GM12878 (cell line): Measurements from ENCODE around the gene UROC1. TPM values are rescaled to one million over a fixed set of nuclear protein-coding genes. Genes with fewer than 3 reads are reported as not detected.

Experiments used
- ATAC-seq: fragments of 200-7000 bp; cut with Tn5 transposase; 3 replicates; pipeline ENCODE4 v1.9.1; 2020; ENCODE audit warnings: mild to moderate bottlenecking, moderate library complexity
- BruUV-seq: library from RNA; stranded (reverse); fragments of 400-500 nt; replicated peaks from 2 replicates; lab custom pipeline; 2021; lab: Mats Ljungman, UMichigan
- CTCF ChIA-PET: fragments of 300-600 bp; sonication (Branson Sonifier 250); formaldehyde crosslinking; extraction: SDS; loops from one replicate; lab custom pipeline; 2021; ENCODE audit warnings: inconsistent platforms; lab: Yijun Ruan, JAX
- POLR2A ChIA-PET: fragments of 350-600 bp; formaldehyde crosslinking; extraction: SDS; loops from one replicate; lab custom pipeline; 2021; ENCODE audit warnings: inconsistent platforms; lab: Charles Lee
- RAD21 ChIA-PET: fragments of 300-600 bp; sonication (Branson Sonifier 250); formaldehyde crosslinking; loops from one replicate; lab custom pipeline; 2023; ENCODE audit warnings: antibody characterized with exemption; ENCODE audit not compliant: unreplicated experiment; lab: Charles Lee
- SMC1A ChIA-PET: fragments of 300-600 bp; sonication (Branson Sonifier 250); formaldehyde crosslinking; loops from one replicate; lab custom pipeline; 2023; ENCODE audit not compliant: unreplicated experiment, uncharacterized antibody; lab: Charles Lee
- DNase-seq: peaks from one replicate; pipeline ENCODE4 v3.0.0-alpha.2; 2011; ENCODE audit warnings: low read depth, low spot score
- FAIRE-seq: peaks from 3 replicates; lab custom pipeline; 2011; peaks lifted over from hg19 to GRCh38; lab: Jason Lieb, UNC
- H2AFZ ChIP-seq: 2 replicates; pipeline ENCODE4 v1.6.0; 2011; ENCODE audit warnings: low read depth, low read length, control low read depth; ENCODE audit not compliant: control insufficient read depth
- H3K27ac ChIP-seq: 2 replicates; pipeline ENCODE4 v1.5.1; 2011; ENCODE audit warnings: control low read depth; ENCODE audit not compliant: control insufficient read depth, insufficient read depth
- H3K27me3 ChIP-seq, 2 experiments: replicated peaks in 1 of 2; 2 replicates each; pipeline versions ENCODE4 v1.6.0 to v1.6.1; 2011; ENCODE audit warnings: low read length in 1 of 2; ENCODE audit not compliant: control insufficient read depth in 2 of 2, insufficient read depth in 2 of 2
- H3K36me3 ChIP-seq, 2 experiments: 2 replicates each; pipeline ENCODE4 v1.5.1; 2011; ENCODE audit warnings: low read length in 1 of 2; ENCODE audit not compliant: control insufficient read depth in 2 of 2, insufficient read depth in 2 of 2
- H3K4me1 ChIP-seq: 2 replicates; pipeline ENCODE4 v1.6.1; 2011; ENCODE audit warnings: mild to moderate bottlenecking, low read length, moderate library complexity, mixed read lengths; ENCODE audit not compliant: control insufficient read depth, insufficient read depth
- H3K4me2 ChIP-seq: 2 replicates; pipeline ENCODE4 v1.6.0; 2011; ENCODE audit warnings: control low read depth; ENCODE audit not compliant: control insufficient read depth, insufficient read depth
- H3K4me3 ChIP-seq: fragments of 200-600 bp; sonication (generic); 2 replicates; pipeline ENCODE4 v1.5.1; 2016
- H3K79me2 ChIP-seq: 2 replicates; pipeline ENCODE4 v1.6.0; 2011; ENCODE audit warnings: low read length; ENCODE audit not compliant: control insufficient read depth, insufficient read depth
- H3K9ac ChIP-seq: 2 replicates; pipeline ENCODE4 v1.8.0; 2011; ENCODE audit warnings: low read length, control low read depth, mixed read lengths; ENCODE audit not compliant: control insufficient read depth, insufficient read depth
- H3K9me3 ChIP-seq: replicated peaks from 3 replicates; pipeline ENCODE4 v1.5.1; 2011; ENCODE audit warnings: mild to moderate bottlenecking, low read length; ENCODE audit not compliant: control insufficient read depth, insufficient read depth
- H4K20me1 ChIP-seq: 2 replicates; pipeline ENCODE4 v1.6.0; 2011; ENCODE audit not compliant: control insufficient read depth, insufficient read depth
- BMI1 ChIP-seq: fragments of 450-650 bp; IDR thresholded peaks from 2 replicates; pipeline ENCODE4 v1.6.1; 2016; ENCODE audit warnings: mild to moderate bottlenecking, moderate library complexity, borderline replicate concordance
- CBX5 ChIP-seq: sonication (generic); IDR thresholded peaks from 2 replicates; pipeline ENCODE4 v1.6.1; 2016; ENCODE audit warnings: low read depth, moderate library complexity, mild to moderate bottlenecking, inconsistent platforms
- CREB1 ChIP-seq: IDR thresholded peaks from 2 replicates; pipeline ENCODE4 v1.6.1; 2012; ENCODE audit warnings: low read depth, mild to moderate bottlenecking, inconsistent platforms
- ETV6 ChIP-seq, 2 experiments: fragments of 450-650 bp in 1 of 2; IDR thresholded peaks in 1 of 2; conservative IDR thresholded peaks in 1 of 2; 2 replicates each; pipeline ENCODE4 v1.6.1; 2014; ENCODE audit warnings: antibody characterized with exemption in 1 of 2, borderline replicate concordance in 1 of 2, low read depth in 1 of 2, mild to moderate bottlenecking in 1 of 2, moderate library complexity in 1 of 2
- HDAC6 ChIP-seq: fragments of 200-600 bp; sonication (generic); IDR thresholded peaks from one replicate; pipeline ENCODE4 v1.8.0; 2017; ENCODE audit warnings: antibody characterized with exemption; ENCODE audit not compliant: unreplicated experiment
- JUND ChIP-seq: IDR thresholded peaks from 2 replicates; pipeline ENCODE4 v1.6.1; 2012; ENCODE audit warnings: low read depth, mild to moderate bottlenecking, low read length, improper control_type of control experiment, moderate library complexity
- NFYA ChIP-seq: IDR thresholded peaks from 2 replicates; pipeline ENCODE4 v1.6.1; 2011; ENCODE audit warnings: low read depth, mild to moderate bottlenecking, low read length, improper control_type of control experiment, borderline replicate concordance
- NFYB ChIP-seq: IDR thresholded peaks from 2 replicates; pipeline ENCODE4 v1.6.1; 2011; ENCODE audit warnings: low read depth, mild to moderate bottlenecking, low read length, improper control_type of control experiment, moderate library complexity; ENCODE audit not compliant: insufficient read depth
- NR2F1 ChIP-seq: fragments of 450-650 bp; conservative IDR thresholded peaks from 2 replicates; pipeline ENCODE4 v1.6.1; 2017; ENCODE audit warnings: mild to moderate bottlenecking
- POU2F2 ChIP-seq: IDR thresholded peaks from 3 replicates; pipeline ENCODE4 v1.6.1; 2011; ENCODE audit warnings: low read depth, mild to moderate bottlenecking, low read length, borderline replicate concordance
- RCOR1 ChIP-seq: conservative IDR thresholded peaks from 2 replicates; pipeline ENCODE4 v1.6.1; 2012; ENCODE audit warnings: low read depth, low read length, improper control_type of control experiment
- ZNF24 ChIP-seq: fragments of 450-650 bp; IDR thresholded peaks from 2 replicates; pipeline ENCODE4 v1.6.1; 2017; ENCODE audit warnings: antibody characterized with exemption, mild to moderate bottlenecking
- WGBS: methylation state at CpG from one replicate; pipeline ENCODE4 v1.1.6; 2016; ENCODE audit warnings: low lambda C conversion rate; ENCODE audit not compliant: insufficient replicate concordance, insufficient coverage; ENCODE audit errors: missing lambda C conversion rate; 5-methylcytosine and 5-hydroxymethylcytosine counted together
- in situ Hi-C: fragments of 300-500 bp; cut with MboI; formaldehyde crosslinking; loops from 9 replicates; pipeline ENCODE4 v1.14.3; 2018; ENCODE audit warnings: mixed read lengths
- intact Hi-C: fragments of 100-400 bp; cut with micrococcal nuclease; formaldehyde crosslinking; loops from one replicate; pipeline ENCODE4 v1.14.2; 2022; ENCODE audit not compliant: unreplicated experiment
- polyA plus RNA-seq, 11 experiments: library from polyadenylated mRNA; depleted of rRNA in 4 of 11; unstranded in 6 of 11; stranded (reverse) in 5 of 11; fragments of >200 nt; fragmentation: Nextera tagmentation in 4 of 11; fragmentation: Illumina TruSeq in 1 of 11; extraction: Ambion mirVana in 4 of 11; extraction: Trizol in 1 of 11; gene quantifications; 1 replicate in 1 of 11; 2 replicates in 10 of 11; pipeline versions ENCODE4 v1.2.1 to v1.2.3, GENCODE V29; 2011 to 2016; ENCODE audit warnings: inconsistent platforms in 2 of 11, missing spikeins in 2 of 11, low read depth in 1 of 11
- total RNA-seq, 4 experiments: library from RNA; depleted of rRNA in 3 of 4; stranded (reverse); fragments of >200 nt in 3 of 4; fragmentation: Illumina TruSeq in 1 of 4; extraction: Trizol in 1 of 4; gene quantifications; 2 replicates each; pipeline versions ENCODE4 v1.2.1 to v1.2.3, GENCODE V29; 2013 to 2021
- TF ChIP-seq, protein P1 (sequence below): fragments of 150-350 bp; IDR thresholded peaks from 2 replicates; pipeline ENCODE4 v1.6.1; 2016; ENCODE audit warnings: low read depth, low read length

Gene UROC1
- total and polyA plus RNA-seq, 10 of the 15 experiments (the other 5 are each of a cell fraction or from before 2014, with no cell fraction given), result 0.04 TPM; not detected in 9

DNA sequence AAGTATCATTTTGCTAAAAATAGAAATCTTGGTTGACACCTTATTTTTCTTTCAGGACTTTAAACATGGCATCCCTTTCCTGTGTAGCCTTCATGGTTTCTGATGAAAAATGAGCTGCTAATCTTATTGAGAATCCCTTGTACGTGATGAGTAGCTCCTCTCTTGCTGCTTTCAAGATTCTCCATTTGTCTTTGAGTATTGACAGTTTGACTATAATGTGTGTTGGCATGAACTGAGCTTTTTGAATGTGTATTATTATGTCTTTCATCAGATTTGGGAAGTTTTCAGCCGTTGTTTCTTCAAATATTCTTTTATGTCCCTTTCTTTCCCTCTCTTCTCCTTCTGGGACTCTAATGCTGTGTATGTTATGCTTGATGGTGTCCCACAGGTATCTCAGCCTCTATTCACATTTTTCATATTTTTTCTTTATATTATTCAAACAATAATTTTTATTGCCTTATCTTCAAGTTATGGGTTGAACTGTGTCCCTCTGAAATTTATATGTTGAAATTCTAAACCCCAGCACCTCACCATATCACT, 45.2 kb upstream of the UROC1 start:
- ChIA-PET RAD21 (no interaction called here), POLR2A (no interaction called here), CTCF (interaction anchor here (0.6 to 0.7 kb wide), 2 partner anchors 81 to 564 kb away, joined by 3 to 4 read pairs; no protein-coding TSS in a partner anchor), SMC1A (no interaction called here)
- H3K27me3 ChIP-seq, result no peaks in the 10 kb centered on the region; a peak in 1 of 4 replicates
- H3K4me3 ChIP-seq, result no peak overlapping the region
- no peak overlapping the region for H3K9ac ChIP-seq
- ATAC-seq (no peak), FAIRE-seq (no peak), DNase-seq (no peak)
- H4K20me1 ChIP-seq, result no peaks in the 10 kb centered on the region
- BruUV-seq, result no TSS peak
- no peak overlapping the region for H3K4me2 ChIP-seq
- TF ChIP-seq ZNF24 (no peak), BMI1 (no peak), NR2F1 (no peak), CBX5 (no peak), ETV6 (conservative IDR thresholded peaks at IDR 0.05 in 1 of 2, IDR thresholded peaks at IDR 0.05 in 1 of 2; ENCODE audit: borderline replicate concordance in 1 of 2, low read depth in 1 of 2) (no peak), NFYB (no peak), RCOR1 (no peak), JUND (no peak), HDAC6 (no peak), NFYA (no peak), CREB1 (no peak), POU2F2 (no peak)
- TF ChIP-seq, protein P1, sequence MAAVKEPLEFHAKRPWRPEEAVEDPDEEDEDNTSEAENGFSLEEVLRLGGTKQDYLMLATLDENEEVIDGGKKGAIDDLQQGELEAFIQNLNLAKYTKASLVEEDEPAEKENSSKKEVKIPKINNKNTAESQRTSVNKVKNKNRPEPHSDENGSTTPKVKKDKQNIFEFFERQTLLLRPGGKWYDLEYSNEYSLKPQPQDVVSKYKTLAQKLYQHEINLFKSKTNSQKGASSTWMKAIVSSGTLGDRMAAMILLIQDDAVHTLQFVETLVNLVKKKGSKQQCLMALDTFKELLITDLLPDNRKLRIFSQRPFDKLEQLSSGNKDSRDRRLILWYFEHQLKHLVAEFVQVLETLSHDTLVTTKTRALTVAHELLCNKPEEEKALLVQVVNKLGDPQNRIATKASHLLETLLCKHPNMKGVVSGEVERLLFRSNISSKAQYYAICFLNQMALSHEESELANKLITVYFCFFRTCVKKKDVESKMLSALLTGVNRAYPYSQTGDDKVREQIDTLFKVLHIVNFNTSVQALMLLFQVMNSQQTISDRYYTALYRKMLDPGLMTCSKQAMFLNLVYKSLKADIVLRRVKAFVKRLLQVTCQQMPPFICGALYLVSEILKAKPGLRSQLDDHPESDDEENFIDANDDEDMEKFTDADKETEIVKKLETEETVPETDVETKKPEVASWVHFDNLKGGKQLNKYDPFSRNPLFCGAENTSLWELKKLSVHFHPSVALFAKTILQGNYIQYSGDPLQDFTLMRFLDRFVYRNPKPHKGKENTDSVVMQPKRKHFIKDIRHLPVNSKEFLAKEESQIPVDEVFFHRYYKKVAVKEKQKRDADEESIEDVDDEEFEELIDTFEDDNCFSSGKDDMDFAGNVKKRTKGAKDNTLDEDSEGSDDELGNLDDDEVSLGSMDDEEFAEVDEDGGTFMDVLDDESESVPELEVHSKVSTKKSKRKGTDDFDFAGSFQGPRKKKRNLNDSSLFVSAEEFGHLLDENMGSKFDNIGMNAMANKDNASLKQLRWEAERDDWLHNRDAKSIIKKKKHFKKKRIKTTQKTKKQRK, result no peak
- H3K36me3 ChIP-seq, result no peaks in the 10 kb centered on the region
- H3K9me3 ChIP-seq, result no peaks in the 10 kb centered on the region; the same call in 2 of the 3 replicates
- no peak overlapping the region for H2AFZ ChIP-seq
- H3K79me2 ChIP-seq, result no peaks in the 10 kb centered on the region
- intact Hi-C loops (no loop called here), in situ Hi-C loops (no loop called here)
- WGBS, result 27% methylated on average over 2 of the region's 2 CpGs
- H3K27ac ChIP-seq, result no peak overlapping the region
- H3K4me1 ChIP-seq, result no peaks in the 10 kb centered on the region
